Fibroblast of pulmonary artery (primary cell): ENCODE data around the gene PCSK1N.

Source experiments
- DNase-seq: peaks from one replicate; pipeline ENCODE4 v3.0.0-alpha.2; 2010; ENCODE audit warnings: low read depth
- H3K4me3 ChIP-seq: replicated peaks from 2 replicates; pipeline ENCODE4 v1.5.1; 2011; ENCODE audit warnings: low read depth, mild to moderate bottlenecking, control low read depth, low read length, moderate library complexity
- TF ChIP-seq, protein P1 (sequence below): IDR thresholded peaks from 2 replicates; pipeline ENCODE4 v1.5.1; 2011; ENCODE audit warnings: mild to moderate bottlenecking, control low read depth, low read length, inconsistent platforms; ENCODE audit errors: missing control alignments

Gene PCSK1N

DNA sequence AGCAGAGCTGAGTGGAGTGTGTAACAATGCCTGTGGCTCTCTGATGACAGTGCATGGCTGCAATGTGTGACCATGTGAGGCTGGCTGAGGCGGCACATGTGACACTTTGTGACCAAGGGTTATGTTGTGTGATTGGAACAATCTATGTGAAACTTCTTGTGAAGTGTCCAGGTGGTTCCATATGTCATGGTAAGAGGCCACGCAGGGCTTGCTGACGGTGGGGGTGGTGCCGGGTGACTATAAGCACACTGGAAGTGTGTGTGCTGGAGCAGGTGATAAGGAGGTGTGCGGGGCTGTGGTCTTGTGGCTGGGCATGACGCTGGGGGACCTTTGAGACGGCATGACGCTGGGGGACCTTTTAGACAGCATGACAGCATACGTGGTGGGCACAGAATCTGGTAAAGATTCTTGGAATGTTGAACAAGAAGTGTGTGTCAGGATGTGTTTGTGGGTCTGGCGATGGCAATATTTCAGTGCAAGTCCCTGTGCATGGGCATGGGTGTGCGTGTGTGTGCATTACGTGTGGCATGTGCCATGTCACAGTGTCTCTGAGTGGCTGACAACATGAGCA is 41.0 kb downstream of the PCSK1N start:
- no peak for DNase-seq
- TF ChIP-seq, protein P1, sequence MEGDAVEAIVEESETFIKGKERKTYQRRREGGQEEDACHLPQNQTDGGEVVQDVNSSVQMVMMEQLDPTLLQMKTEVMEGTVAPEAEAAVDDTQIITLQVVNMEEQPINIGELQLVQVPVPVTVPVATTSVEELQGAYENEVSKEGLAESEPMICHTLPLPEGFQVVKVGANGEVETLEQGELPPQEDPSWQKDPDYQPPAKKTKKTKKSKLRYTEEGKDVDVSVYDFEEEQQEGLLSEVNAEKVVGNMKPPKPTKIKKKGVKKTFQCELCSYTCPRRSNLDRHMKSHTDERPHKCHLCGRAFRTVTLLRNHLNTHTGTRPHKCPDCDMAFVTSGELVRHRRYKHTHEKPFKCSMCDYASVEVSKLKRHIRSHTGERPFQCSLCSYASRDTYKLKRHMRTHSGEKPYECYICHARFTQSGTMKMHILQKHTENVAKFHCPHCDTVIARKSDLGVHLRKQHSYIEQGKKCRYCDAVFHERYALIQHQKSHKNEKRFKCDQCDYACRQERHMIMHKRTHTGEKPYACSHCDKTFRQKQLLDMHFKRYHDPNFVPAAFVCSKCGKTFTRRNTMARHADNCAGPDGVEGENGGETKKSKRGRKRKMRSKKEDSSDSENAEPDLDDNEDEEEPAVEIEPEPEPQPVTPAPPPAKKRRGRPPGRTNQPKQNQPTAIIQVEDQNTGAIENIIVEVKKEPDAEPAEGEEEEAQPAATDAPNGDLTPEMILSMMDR, result no peak
- H3K4me3 ChIP-seq, result no peak overlapping the region

- TF ChIP-seq, protein P1, result no peak
- no peak for DNase-seq
These were observed 41.5 kb downstream of the PCSK1N start for GRCh38 chrX:48793935-48794334.

DNA sequence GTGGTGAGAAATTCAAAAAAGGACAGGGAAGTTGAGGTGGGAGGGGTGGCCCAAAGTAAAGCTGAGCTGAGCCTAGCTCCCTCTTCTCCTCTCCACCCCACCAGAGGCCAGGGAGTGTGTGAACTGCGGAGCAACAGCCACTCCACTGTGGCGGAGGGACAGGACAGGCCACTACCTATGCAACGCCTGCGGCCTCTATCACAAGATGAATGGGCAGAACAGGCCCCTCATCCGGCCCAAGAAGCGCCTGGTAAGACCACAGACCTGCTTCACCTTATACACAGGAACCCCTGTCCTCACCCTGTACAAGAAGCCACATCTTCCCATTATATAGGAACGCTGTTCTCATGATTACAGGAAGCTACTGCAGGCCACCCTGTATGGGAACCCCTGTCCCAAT is 43.2 kb downstream of the PCSK1N start:
- TF ChIP-seq, protein P1, result no peak
- DNase-seq, result no peak

More at GRCh38 chrX:48793935-48794334, 41.5 kb downstream of the PCSK1N start:
- H3K4me3 ChIP-seq, result no peak overlapping the region

GRCh38 chrX:48791063-48791820 is 44.2 kb downstream of the PCSK1N start:
- TF ChIP-seq, protein P1, result no peak
- DNase-seq, result no peak
- no peak overlapping the region for H3K4me3 ChIP-seq

More for the DNA sequence above, 43.2 kb downstream of the PCSK1N start:
- H3K4me3 ChIP-seq, result no peak overlapping the region

DNA sequence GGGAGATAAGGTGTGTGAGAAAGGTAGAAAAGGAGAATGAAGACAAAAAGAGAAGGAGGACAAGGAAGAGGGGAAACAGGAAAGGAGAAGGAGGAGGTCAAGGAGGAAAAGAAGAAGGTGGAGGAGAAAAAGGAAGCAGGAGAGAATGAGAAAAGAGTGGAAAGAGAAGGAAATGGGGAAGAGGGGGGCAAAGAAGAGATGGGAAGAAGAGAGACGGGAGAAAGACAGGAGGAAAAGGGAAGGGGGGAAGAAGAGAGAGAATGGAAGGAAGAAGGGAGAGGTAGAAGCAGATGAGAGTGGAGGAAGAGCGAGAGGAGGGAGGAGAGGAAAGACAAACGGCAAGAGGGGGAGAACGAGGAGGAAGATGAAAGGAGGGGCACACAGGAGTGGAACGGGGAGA is 44.9 kb downstream of the PCSK1N start:
- H3K4me3 ChIP-seq, result no peak overlapping the region
- no peak for DNase-seq
- TF ChIP-seq, protein P1, result no peak

DNA sequence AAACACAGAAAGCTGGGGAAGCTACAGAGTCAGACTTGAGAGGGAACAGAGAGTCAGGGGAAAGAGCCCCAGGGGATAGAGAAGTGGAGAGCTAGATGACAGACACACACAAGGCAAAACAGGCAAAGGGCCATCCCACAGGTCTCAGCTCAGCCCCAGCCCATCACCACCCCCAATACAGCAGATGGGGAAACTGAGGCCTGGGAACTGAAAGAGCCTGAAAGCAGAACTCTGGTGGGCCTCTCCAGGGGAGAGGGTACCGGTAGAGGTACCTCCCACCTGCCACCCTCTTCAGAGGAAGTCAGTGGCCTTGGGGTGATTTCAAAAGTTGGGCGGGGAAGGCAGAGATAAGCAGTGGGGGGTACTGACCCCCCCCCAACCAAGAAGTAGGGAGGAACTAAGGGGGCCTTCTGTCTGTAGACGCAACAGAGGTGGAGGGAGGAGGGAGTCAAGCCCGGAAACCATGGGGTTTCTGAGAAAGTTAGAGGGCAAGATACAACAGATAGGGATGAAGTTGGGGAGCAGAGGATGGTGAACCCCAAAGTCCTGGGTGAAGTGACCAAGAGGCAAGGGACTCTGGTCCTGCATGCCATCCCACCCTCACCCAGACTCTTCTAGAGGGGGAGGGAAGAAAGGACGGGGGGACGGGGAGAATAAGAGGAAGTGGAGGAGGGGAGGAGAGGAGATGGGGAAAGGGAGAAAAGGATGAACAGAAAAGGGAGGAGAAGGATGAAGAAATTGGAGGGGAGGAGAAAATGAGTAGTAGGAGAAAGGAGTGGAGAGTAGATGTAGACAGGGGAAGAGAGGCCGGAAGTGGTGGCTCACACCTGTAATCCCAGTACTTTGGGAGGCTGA is 45.8 kb downstream of the PCSK1N start:
- TF ChIP-seq, protein P1, result no peak
- H3K4me3 ChIP-seq, result no peak overlapping the region
- no peak for DNase-seq
